NCI-H510A (cell line): ENCODE measurements around the gene ST6GALNAC3.
"Not testable (repeated sequence)": the region's sequence is repeated elsewhere in the genome, so short reads cannot be mapped to it uniquely, and the experiment has no call there.

ENCODE experiments used
- DNase-seq: peaks from one replicate; lab custom pipeline; 2025; lab: John Stamatoyannopoulos, UW

ST6GALNAC3 gene

GRCh38 chr1:76340056-76340455, 265.5 kb downstream of the ST6GALNAC3 start:
- DNase-seq, result no peak

GRCh38 chr1:76341816-76342215, 267.3 kb downstream of the ST6GALNAC3 start:
- not testable (repeated sequence) for DNase-seq

- no peak for DNase-seq
These were observed 268.8 kb downstream of the ST6GALNAC3 start for GRCh38 chr1:76343356-76343755.

- no peak for DNase-seq
These were observed 277.1 kb downstream of the ST6GALNAC3 start for GRCh38 chr1:76351655-76352054.

- no peak for DNase-seq
These were observed 278.3 kb downstream of the ST6GALNAC3 start for GRCh38 chr1:76352741-76353435.

GRCh38 chr1:76354236-76354635, 279.7 kb downstream of the ST6GALNAC3 start:
- no peak for DNase-seq

GRCh38 chr1:76366726-76367125, 292.2 kb downstream of the ST6GALNAC3 start:
- DNase-seq, result no peak

- DNase-seq, result no peak
These were observed 297.4 kb downstream of the ST6GALNAC3 start for GRCh38 chr1:76371941-76372340.

GRCh38 chr1:76374086-76374485, 299.5 kb downstream of the ST6GALNAC3 start:
- no peak for DNase-seq

- DNase-seq, result no peak
These were observed 302.7 kb downstream of the ST6GALNAC3 start for GRCh38 chr1:76377247-76377646.

- no peak for DNase-seq
These were observed 305.0 kb downstream of the ST6GALNAC3 start for GRCh38 chr1:76379506-76379905.

GRCh38 chr1:76381450-76382097, 307.0 kb downstream of the ST6GALNAC3 start:
- DNase-seq, result no peak

- no peak for DNase-seq
These were observed 313.7 kb downstream of the ST6GALNAC3 start for GRCh38 chr1:76388261-76388660.

- DNase-seq, result no peak
These were observed 315.9 kb downstream of the ST6GALNAC3 start for GRCh38 chr1:76390456-76390855.

- no peak for DNase-seq
These were observed 320.5 kb downstream of the ST6GALNAC3 start for GRCh38 chr1:76395059-76395458.

GRCh38 chr1:76402128-76402527, 327.6 kb downstream of the ST6GALNAC3 start:
- DNase-seq, result no peak

- DNase-seq, result no peak
These were observed 333.8 kb downstream of the ST6GALNAC3 start for GRCh38 chr1:76408303-76408702.

- no peak for DNase-seq
These were observed 336.0 kb downstream of the ST6GALNAC3 start for GRCh38 chr1:76410499-76410898.

GRCh38 chr1:76418531-76418930, 344.0 kb downstream of the ST6GALNAC3 start:
- no peak for DNase-seq

GRCh38 chr1:76419603-76420002, 345.1 kb downstream of the ST6GALNAC3 start:
- DNase-seq, result no peak

GRCh38 chr1:76425201-76426145, 350.9 kb downstream of the ST6GALNAC3 start:
- DNase-seq, result no peak

GRCh38 chr1:76426606-76427005, 352.1 kb downstream of the ST6GALNAC3 start:
- DNase-seq, result no peak

- DNase-seq, result no peak
These were observed 353.5 kb downstream of the ST6GALNAC3 start for GRCh38 chr1:76428028-76428427.
